ENCODE data around the gene CCDC30. TPM values are rescaled to one million over a fixed set of nuclear protein-coding genes. Genes with fewer than 3 reads are reported as not detected.

The CCDC30 gene
- total RNA-seq, 1 experiment from 2014 or later = 1.3 TPM

DNA sequence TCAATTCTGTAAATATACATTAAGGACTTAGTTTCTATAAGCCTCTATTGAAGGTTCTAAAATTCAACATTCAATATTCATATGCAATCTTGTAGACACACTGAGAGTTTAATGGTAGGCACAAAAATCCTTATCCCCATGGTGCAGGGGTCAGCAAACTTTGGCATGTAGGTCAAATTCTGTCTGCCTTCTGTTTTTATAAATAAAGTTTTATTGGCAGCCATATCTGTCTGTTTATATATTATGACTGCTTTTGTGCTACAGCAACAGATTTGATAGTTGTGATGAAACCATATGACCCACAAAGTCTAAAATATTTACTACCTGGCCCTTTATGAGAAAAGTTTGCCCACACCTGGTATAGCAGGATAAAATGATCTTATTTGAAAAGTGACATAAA, 104.0 kb downstream of the CCDC30 start:
- H3K4me3 ChIP-seq (ENCODE audit: low read depth in 2 of 2, low read length in 2 of 2) = no peak overlapping the region
- no peak overlapping the region for H3K27ac ChIP-seq (ENCODE audit: low read length)
- ChIA-PET CTCF (no interaction called here), POLR2A (no interaction called here)
- ATAC-seq (no peak), DNase-seq (ENCODE audit: low read depth, low spot score) (no peak)
- H3K4me1 ChIP-seq (ENCODE audit: control insufficient read depth, insufficient read depth, low read length) = no peaks in the 10 kb centered on the region
- BruUV-seq (replicated peaks) = no TSS peak
- intact Hi-C loops (cut with micrococcal nuclease; ENCODE audit: unreplicated experiment) (no loop called here), in situ Hi-C loops (cut with HindIII; ENCODE audit: low pct_unique_long_range_greater_than_20kb, low sequenced_read_pairs) (no loop called here)
- no peaks in the 10 kb centered on the region for H3K9me3 ChIP-seq (ENCODE audit: control insufficient read depth, insufficient read depth, low read depth, low read length)
- H3K27me3 ChIP-seq (ENCODE audit: control insufficient read depth, insufficient read depth, low read length) = no peaks in the 10 kb centered on the region; the same call in 1 of the 2 replicates
- TF ChIP-seq TCF7L2 (IDR thresholded peaks at IDR 0.05; ENCODE audit: low read depth, low read length) (no peak), SIN3A (IDR thresholded peaks at IDR 0.05; ENCODE audit: borderline replicate concordance, insufficient read depth, low read depth, low read length) (no peak), POLR2AphosphoS5 (IDR thresholded peaks at IDR 0.05; ENCODE audit: low read depth, low read length) (no peak)
- TF ChIP-seq, protein P1, sequence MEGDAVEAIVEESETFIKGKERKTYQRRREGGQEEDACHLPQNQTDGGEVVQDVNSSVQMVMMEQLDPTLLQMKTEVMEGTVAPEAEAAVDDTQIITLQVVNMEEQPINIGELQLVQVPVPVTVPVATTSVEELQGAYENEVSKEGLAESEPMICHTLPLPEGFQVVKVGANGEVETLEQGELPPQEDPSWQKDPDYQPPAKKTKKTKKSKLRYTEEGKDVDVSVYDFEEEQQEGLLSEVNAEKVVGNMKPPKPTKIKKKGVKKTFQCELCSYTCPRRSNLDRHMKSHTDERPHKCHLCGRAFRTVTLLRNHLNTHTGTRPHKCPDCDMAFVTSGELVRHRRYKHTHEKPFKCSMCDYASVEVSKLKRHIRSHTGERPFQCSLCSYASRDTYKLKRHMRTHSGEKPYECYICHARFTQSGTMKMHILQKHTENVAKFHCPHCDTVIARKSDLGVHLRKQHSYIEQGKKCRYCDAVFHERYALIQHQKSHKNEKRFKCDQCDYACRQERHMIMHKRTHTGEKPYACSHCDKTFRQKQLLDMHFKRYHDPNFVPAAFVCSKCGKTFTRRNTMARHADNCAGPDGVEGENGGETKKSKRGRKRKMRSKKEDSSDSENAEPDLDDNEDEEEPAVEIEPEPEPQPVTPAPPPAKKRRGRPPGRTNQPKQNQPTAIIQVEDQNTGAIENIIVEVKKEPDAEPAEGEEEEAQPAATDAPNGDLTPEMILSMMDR (IDR thresholded peaks at IDR 0.05) = no peak
- TF ChIP-seq, protein P2, sequence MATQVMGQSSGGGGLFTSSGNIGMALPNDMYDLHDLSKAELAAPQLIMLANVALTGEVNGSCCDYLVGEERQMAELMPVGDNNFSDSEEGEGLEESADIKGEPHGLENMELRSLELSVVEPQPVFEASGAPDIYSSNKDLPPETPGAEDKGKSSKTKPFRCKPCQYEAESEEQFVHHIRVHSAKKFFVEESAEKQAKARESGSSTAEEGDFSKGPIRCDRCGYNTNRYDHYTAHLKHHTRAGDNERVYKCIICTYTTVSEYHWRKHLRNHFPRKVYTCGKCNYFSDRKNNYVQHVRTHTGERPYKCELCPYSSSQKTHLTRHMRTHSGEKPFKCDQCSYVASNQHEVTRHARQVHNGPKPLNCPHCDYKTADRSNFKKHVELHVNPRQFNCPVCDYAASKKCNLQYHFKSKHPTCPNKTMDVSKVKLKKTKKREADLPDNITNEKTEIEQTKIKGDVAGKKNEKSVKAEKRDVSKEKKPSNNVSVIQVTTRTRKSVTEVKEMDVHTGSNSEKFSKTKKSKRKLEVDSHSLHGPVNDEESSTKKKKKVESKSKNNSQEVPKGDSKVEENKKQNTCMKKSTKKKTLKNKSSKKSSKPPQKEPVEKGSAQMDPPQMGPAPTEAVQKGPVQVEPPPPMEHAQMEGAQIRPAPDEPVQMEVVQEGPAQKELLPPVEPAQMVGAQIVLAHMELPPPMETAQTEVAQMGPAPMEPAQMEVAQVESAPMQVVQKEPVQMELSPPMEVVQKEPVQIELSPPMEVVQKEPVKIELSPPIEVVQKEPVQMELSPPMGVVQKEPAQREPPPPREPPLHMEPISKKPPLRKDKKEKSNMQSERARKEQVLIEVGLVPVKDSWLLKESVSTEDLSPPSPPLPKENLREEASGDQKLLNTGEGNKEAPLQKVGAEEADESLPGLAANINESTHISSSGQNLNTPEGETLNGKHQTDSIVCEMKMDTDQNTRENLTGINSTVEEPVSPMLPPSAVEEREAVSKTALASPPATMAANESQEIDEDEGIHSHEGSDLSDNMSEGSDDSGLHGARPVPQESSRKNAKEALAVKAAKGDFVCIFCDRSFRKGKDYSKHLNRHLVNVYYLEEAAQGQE (IDR thresholded peaks at IDR 0.05; ENCODE audit: insufficient read depth in 1 of 2, low read depth in 2 of 2, low read length in 1 of 2) = no peak
- no peaks in the 10 kb centered on the region for H3K36me3 ChIP-seq (ENCODE audit: control insufficient read depth, insufficient read depth, low read length)

DNA sequence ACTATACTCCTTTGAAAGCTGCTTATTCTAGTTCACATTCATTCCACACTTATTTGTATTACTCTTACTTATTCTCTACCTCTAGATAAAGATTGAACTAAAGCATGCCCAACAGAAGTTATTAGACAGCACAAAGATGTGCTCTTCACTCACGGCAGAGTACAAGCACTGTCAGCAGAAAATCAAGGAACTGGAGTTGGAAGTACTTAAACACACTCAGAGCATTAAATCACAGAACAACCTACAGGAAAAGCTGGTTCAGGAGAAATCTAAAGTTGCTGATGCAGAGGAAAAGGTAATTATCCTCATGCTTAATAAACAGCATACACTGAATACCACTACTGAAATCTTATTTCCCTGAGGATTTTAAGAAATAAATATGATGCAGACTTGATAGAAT, 113.8 kb downstream of the CCDC30 start:
- Histone ChIP-seq H3K36me3 (ENCODE audit: control insufficient read depth, insufficient read depth, low read length) (no peaks in the 10 kb centered on the region), H3K4me3 (ENCODE audit: low read depth in 2 of 2, low read length in 2 of 2) (no peak overlapping the region), H3K4me1 (ENCODE audit: control insufficient read depth, insufficient read depth, low read length) (no peaks in the 10 kb centered on the region), H3K9me3 (ENCODE audit: control insufficient read depth, insufficient read depth, low read depth, low read length) (no peaks in the 10 kb centered on the region), H3K27me3 (ENCODE audit: control insufficient read depth, insufficient read depth, low read length) (peaks cover 2% of the 10 kb centered on the region), H3K27ac (ENCODE audit: low read length) (no peak overlapping the region)
- intact Hi-C loops (cut with micrococcal nuclease; ENCODE audit: unreplicated experiment) (loop anchor here (10.0 kb wide), 1 partner anchor 158 kb away; no protein-coding TSS in a partner anchor), in situ Hi-C loops (cut with HindIII; ENCODE audit: low pct_unique_long_range_greater_than_20kb, low sequenced_read_pairs) (no loop called here)
- TF ChIP-seq POLR2AphosphoS5 (IDR thresholded peaks at IDR 0.05; ENCODE audit: low read depth, low read length) (no peak), SIN3A (IDR thresholded peaks at IDR 0.05; ENCODE audit: borderline replicate concordance, insufficient read depth, low read depth, low read length) (no peak), TCF7L2 (IDR thresholded peaks at IDR 0.05; ENCODE audit: low read depth, low read length) (no peak)
- TF ChIP-seq, protein P2 (IDR thresholded peaks at IDR 0.05; ENCODE audit: insufficient read depth in 1 of 2, low read depth in 2 of 2, low read length in 1 of 2) = no peak
- TF ChIP-seq, protein P1 (IDR thresholded peaks at IDR 0.05) = no peak
- ChIA-PET CTCF (interaction anchor here (0.6 kb wide), 1 partner anchor 430 kb away, joined by 5 read pairs; no protein-coding TSS in a partner anchor), POLR2A (no interaction called here)
- ATAC-seq = no peak
- BruUV-seq (replicated peaks) = no TSS peak
- no peak for DNase-seq (ENCODE audit: low read depth, low spot score)

All from Panc1 (cell line).